Endothelial cell of umbilical vein (primary cell): ENCODE measurements around the gene CASKIN2.

Experiments used
- EZH2 ChIP-seq: IDR thresholded peaks from 2 replicates; pipeline ENCODE4 v1.6.1; 2012; ENCODE audit warnings: borderline replicate concordance, low read depth, mild to moderate bottlenecking, moderate library complexity, low read length, inconsistent platforms; ENCODE audit not compliant: severe bottlenecking
- GATA2 ChIP-seq: IDR thresholded peaks from 2 replicates; pipeline ENCODE4 v1.7.0; 2011; ENCODE audit warnings: low read depth, mild to moderate bottlenecking, moderate library complexity, mixed read lengths, low read length; ENCODE audit not compliant: insufficient read length, insufficient read depth
- JUN ChIP-seq: IDR thresholded peaks from 2 replicates; pipeline ENCODE4 v1.6.1; 2011; ENCODE audit warnings: borderline replicate concordance, low read depth; ENCODE audit not compliant: insufficient read length, insufficient read depth
- MYC ChIP-seq: IDR thresholded peaks from one replicate; pipeline ENCODE4 v1.6.1; 2011; ENCODE audit warnings: mild to moderate bottlenecking, low read depth, low read length
- POLR2A ChIP-seq: IDR thresholded peaks from 2 replicates; pipeline ENCODE4 v1.6.1; 2012; ENCODE audit warnings: low read depth, mild to moderate bottlenecking, control low read depth, low read length
- POLR2AphosphoS5 ChIP-seq: IDR thresholded peaks from 2 replicates; pipeline ENCODE4 v1.6.1; 2012; ENCODE audit warnings: low read depth, mild to moderate bottlenecking, control low read depth, low read length, moderate library complexity; ENCODE audit not compliant: insufficient read depth
- TF ChIP-seq, protein P1 (sequence below), 2 donors: IDR thresholded peaks; 1 replicate in 1 of 2; 2 replicates in 1 of 2; pipeline ENCODE4 v1.5.1; 2011; ENCODE audit warnings: low read length in 2 of 2, mild to moderate bottlenecking in 2 of 2, moderate library complexity in 2 of 2, control low read depth in 1 of 2, inconsistent platforms in 1 of 2, low read depth in 1 of 2; ENCODE audit not compliant: insufficient read depth in 1 of 2; ENCODE audit errors: extremely low read depth in 1 of 2
- TF ChIP-seq, protein P2 (sequence below): IDR thresholded peaks from 2 replicates; pipeline ENCODE4 v1.6.1; 2011; ENCODE audit not compliant: insufficient read depth, insufficient read length

DNA sequence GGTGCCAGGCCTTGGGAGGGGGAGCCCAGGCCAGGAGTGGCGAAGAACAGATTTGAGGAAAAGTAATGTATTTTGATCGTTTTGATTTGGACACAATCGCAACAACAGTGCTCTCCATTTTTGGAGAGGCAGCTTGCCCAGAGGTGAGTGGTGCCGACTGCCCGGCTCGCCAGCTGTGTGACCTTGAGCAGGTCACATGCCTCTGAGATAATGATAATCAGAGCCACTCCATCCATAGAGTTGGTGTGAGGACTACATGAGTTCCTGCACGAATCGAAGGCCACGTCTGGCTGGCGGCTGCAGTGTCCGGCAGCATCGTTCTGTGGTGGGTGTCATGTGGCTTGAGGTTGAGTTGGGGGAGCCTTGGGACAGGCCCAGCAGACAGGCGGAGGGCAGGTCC, 30.8 kb upstream of the CASKIN2 start:
- TF ChIP-seq POLR2AphosphoS5: no peak
- TF ChIP-seq, protein P1, sequence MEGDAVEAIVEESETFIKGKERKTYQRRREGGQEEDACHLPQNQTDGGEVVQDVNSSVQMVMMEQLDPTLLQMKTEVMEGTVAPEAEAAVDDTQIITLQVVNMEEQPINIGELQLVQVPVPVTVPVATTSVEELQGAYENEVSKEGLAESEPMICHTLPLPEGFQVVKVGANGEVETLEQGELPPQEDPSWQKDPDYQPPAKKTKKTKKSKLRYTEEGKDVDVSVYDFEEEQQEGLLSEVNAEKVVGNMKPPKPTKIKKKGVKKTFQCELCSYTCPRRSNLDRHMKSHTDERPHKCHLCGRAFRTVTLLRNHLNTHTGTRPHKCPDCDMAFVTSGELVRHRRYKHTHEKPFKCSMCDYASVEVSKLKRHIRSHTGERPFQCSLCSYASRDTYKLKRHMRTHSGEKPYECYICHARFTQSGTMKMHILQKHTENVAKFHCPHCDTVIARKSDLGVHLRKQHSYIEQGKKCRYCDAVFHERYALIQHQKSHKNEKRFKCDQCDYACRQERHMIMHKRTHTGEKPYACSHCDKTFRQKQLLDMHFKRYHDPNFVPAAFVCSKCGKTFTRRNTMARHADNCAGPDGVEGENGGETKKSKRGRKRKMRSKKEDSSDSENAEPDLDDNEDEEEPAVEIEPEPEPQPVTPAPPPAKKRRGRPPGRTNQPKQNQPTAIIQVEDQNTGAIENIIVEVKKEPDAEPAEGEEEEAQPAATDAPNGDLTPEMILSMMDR (IDR thresholded peaks at IDR 0.05; ENCODE audit: extremely low read depth in 1 of 2, insufficient read depth in 1 of 2, low read depth in 1 of 2, low read length in 2 of 2): no peak
- TF ChIP-seq EZH2: no peak
- TF ChIP-seq, protein P2, sequence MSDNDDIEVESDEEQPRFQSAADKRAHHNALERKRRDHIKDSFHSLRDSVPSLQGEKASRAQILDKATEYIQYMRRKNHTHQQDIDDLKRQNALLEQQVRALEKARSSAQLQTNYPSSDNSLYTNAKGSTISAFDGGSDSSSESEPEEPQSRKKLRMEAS: no peak
- TF ChIP-seq POLR2A: no peak
- TF ChIP-seq MYC: no peak
- no peak for TF ChIP-seq GATA2
- no peak for TF ChIP-seq JUN
